Small intestine (tissue), 7 donors: ENCODE data around the gene NOX3. TPM values are rescaled to one million over a fixed set of nuclear protein-coding genes. Genes with fewer than 3 reads are reported as not detected.

ENCODE experiments used
- DNase-seq, 2 donors: peaks; one replicate each; pipeline versions ENCODE4 v3.0.0 to v3.0.0-alpha.2; 2013
- FAIRE-seq: peaks from 2 replicates; lab custom pipeline; 2012; peaks lifted over from hg19 to GRCh38; lab: Jason Lieb, UNC
- H3K27ac ChIP-seq, 3 donors: one replicate each; pipeline ENCODE4 v1.5.1; 2013; ENCODE audit warnings: low read length in 2 of 3, mild to moderate bottlenecking in 2 of 3, control low read depth in 1 of 3, inconsistent platforms in 1 of 3, low read depth in 1 of 3, moderate library complexity in 1 of 3
- H3K27me3 ChIP-seq, 3 donors: one replicate each; pipeline ENCODE4 v1.6.1; 2013; ENCODE audit warnings: low read length in 3 of 3, inconsistent platforms in 1 of 3; ENCODE audit not compliant: control insufficient read depth in 3 of 3, insufficient read depth in 3 of 3
- H3K36me3 ChIP-seq, 3 donors: one replicate each; pipeline ENCODE4 v1.6.1; 2013; ENCODE audit warnings: low read length in 3 of 3, inconsistent platforms in 1 of 3, low read depth in 1 of 3, mild to moderate bottlenecking in 1 of 3, moderate library complexity in 1 of 3; ENCODE audit not compliant: control insufficient read depth in 3 of 3, insufficient read depth in 2 of 3
- H3K4me1 ChIP-seq, 3 donors: one replicate each; pipeline ENCODE4 v1.6.1; 2013; ENCODE audit warnings: low read length in 2 of 3, inconsistent platforms in 1 of 3, low read depth in 1 of 3, mild to moderate bottlenecking in 1 of 3, moderate library complexity in 1 of 3; ENCODE audit not compliant: control insufficient read depth in 3 of 3, insufficient read depth in 2 of 3
- H3K4me3 ChIP-seq, 3 donors: one replicate each; pipeline ENCODE4 v1.5.1; 2013; ENCODE audit warnings: low read length in 3 of 3, control low read depth in 1 of 3, inconsistent platforms in 1 of 3, low read depth in 1 of 3, mild to moderate bottlenecking in 1 of 3, moderate library complexity in 1 of 3
- H3K9me3 ChIP-seq, 2 donors: one replicate each; pipeline ENCODE4 v1.6.1; 2013; ENCODE audit warnings: low read depth in 1 of 2, low read length in 1 of 2; ENCODE audit not compliant: control insufficient read depth in 2 of 2, insufficient read depth in 1 of 2
- WGBS, 3 donors: extraction: QIAGEN DNeasy Blood & Tissue Kit; methylation state at CpG; one replicate each; pipeline ENCODE4 v1.1.7; 2013; 5-methylcytosine and 5-hydroxymethylcytosine counted together
- polyA plus RNA-seq, 4 donors: library from polyadenylated mRNA; stranded (reverse) in 3 of 4; unstranded in 1 of 4; fragments of 200-250 nt in 3 of 4; fragments of 120-200 nt in 1 of 4; gene quantifications; one replicate each; pipeline versions ENCODE4 v1.2.1 to v1.2.3, GENCODE V29; 2013
- donor health status: healthy with polysubstance abuse.
- donor health status: control.
- donor health status: control.
- donor health status: Bipolar disorder and iron deficiency.
- donor health status: healthy.

NOX3 gene
- polyA plus RNA-seq, 4 donors = not detected

DNA sequence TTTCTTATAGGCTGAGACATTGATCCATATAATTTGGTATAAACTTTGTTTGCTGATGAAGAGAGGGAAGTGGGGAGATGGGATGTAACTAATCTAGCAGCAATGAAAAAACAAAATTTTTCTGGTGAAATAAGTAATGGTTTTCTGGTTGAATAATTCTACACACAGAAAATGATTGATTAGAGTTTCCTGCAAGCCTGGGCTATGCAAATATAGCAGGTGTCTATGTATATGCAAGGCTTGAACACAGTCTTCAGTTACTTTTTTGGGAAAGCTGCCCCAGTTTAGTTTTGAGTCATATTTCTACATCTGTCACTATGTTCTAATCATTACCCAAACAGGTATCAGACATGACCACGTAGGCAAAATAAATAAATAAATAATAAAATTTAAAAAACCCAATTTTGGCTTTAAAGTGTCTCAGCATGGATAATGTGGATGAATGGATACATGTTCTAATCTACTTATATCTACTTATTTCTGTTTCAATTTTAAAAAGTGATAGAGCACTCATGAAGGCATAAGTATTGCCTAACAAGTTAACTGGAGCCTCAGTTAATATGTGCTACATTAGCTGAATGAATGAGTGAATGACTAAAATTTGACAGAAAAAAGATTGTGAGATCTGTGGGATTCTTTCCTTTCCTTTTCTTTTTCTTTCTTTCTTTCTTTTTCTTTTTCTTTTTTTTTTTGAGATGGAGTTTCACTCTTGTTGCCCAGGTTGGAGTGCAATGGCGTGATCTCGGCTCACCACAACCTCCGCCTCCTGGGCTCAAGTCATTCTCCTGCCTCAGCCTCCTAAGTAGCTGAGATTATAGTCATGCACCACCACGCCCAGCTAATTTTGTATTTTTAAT, 104.1 kb downstream of the NOX3 start:
- WGBS, 3 donors = 83 to 87% (median 87%) methylated on average over 5 of the region's 5 CpGs
- no peak for FAIRE-seq
- H3K27ac ChIP-seq = no peak overlapping the region

DNA sequence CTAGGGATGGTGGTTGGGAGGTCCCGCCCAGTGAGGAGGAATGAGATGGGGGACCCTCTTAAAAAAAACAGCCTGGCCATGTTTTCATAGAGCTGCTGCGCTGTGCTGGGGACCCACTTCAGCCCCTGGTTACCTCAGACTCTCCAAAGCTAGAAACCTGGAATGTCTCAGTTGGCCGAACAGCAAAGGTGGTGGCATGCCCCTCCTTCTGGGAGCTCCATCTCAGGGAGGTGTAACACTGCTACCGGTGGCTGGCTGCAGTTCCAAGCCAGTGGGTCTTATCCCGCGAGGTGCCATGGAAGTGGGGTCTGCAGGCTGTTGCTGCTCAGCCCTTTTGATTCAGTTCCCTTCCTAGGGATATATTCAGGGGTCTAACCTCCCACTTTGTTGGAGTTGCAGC, 105.7 kb downstream of the NOX3 start:
- Histone ChIP-seq H3K4me1 (no peaks in the 10 kb centered on the region), H3K4me3 (no peak overlapping the region), H3K27ac (no peak overlapping the region), H3K9me3 (peaks cover 1 to 36% of the 10 kb centered on the region in 2 donors), H3K36me3 (no peaks in the 10 kb centered on the region), H3K27me3 (no peaks in the 10 kb centered on the region)
- WGBS, 3 donors = 79 to 97% (median 97%) methylated on average over 6 of the region's 6 CpGs
- no peak for DNase-seq
- FAIRE-seq = no peak

More for the DNA sequence above, 104.1 kb downstream of the NOX3 start:
- no peaks in the 10 kb centered on the region for H3K4me1 ChIP-seq
- H3K4me3 ChIP-seq = no peak overlapping the region
- no peak for DNase-seq
- H3K36me3 ChIP-seq = no peaks in the 10 kb centered on the region
- H3K9me3 ChIP-seq = peaks cover 1 to 36% of the 10 kb centered on the region in 2 donors
- no peaks in the 10 kb centered on the region for H3K27me3 ChIP-seq

DNA sequence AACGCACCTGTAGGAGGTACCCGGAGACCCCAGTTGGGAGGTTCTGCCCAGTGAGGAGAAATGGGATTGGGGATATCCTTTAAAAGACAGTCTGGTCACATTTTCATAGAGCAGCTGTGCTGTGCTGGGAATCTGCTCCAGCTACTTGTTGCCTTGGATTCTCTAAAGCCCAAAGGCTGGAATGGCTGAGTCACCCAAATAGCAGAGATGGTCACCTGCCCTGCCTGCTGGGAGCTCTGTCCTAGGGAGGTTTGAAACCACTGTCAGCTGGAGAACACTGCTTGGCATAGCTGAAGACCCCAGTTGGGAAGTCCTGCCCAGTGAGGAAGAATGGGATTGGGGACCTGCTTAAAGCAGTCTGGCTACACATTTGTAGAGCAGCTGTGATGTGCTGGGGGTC, 106.5 kb downstream of the NOX3 start:
- 92 to 97% (median 96%) methylated on average over 2 of the region's 2 CpGs for WGBS, 3 donors
- Histone ChIP-seq H3K27me3 (no peaks in the 10 kb centered on the region), H3K9me3 (peaks cover 1 to 36% of the 10 kb centered on the region in 2 donors), H3K4me3 (no peak overlapping the region), H3K4me1 (no peaks in the 10 kb centered on the region), H3K27ac (no peak overlapping the region), H3K36me3 (no peaks in the 10 kb centered on the region)
- FAIRE-seq (no peak), DNase-seq (no peak)

DNA sequence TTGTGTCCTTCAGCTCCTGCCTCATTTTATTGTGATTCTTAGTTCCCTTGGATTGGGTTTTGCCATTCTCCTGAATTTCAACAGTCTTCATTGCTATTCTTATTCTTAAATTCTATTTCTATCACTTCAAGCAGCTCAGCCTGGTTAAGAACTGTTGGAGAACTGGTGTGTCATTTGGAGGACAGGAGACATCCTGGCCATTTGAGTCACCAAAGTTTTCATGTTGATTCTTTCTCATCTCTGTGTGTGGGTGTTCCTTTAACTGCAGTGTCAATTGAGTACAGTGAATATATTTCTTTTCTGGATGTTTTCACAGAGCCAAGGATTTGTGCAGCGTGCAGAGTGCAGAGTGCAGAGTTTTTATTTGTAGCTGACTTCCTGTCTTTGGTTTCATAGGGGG, 107.8 kb downstream of the NOX3 start:
- Histone ChIP-seq H3K27ac (no peak overlapping the region), H3K9me3 (peaks cover 0 to 25% of the 10 kb centered on the region in 2 donors), H3K4me1 (no peaks in the 10 kb centered on the region), H3K36me3 (no peaks in the 10 kb centered on the region), H3K27me3 (no peaks in the 10 kb centered on the region), H3K4me3 (no peak overlapping the region)
- 76 to 90% (median 84%) methylated on average over 1 of the region's 1 CpG for WGBS, 3 donors
- FAIRE-seq (no peak), DNase-seq (no peak)

DNA sequence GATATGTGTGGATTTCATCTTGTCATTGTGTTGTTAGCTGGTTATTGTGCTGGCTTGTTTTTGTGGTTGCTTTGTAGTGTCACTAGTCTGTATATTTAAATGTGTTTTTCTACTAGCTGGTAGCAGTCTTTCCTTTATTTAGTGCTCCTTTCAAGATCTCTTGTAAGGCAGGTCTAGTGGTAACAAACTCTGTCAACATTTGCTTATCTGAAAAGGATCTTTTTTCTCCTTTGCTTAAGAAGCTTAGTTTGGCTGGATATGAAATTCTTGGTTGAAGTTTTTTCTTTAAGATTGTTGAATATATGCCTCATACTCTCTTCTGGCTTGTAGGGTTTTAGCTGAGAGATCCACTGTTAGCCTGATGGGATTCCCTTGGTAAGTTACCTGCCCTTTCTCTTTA, 108.7 kb downstream of the NOX3 start:
- peaks cover 0 to 21% of the 10 kb centered on the region in 2 donors for H3K9me3 ChIP-seq
- no peaks in the 10 kb centered on the region for H3K36me3 ChIP-seq
- H3K4me3 ChIP-seq = no peak overlapping the region
- no peak overlapping the region for H3K27ac ChIP-seq
- no peak for FAIRE-seq
- no peaks in the 10 kb centered on the region for H3K4me1 ChIP-seq
- DNase-seq = no peak
- H3K27me3 ChIP-seq = no peaks in the 10 kb centered on the region

Other genes with a start within 250 kb of the NOX3 start
- under 1 TPM in 1 of 4 donors, not detected in 3; 0.97 TPM for gene CLDN20, start 191.8 kb downstream of the NOX3 start, polyA plus RNA-seq
- 10 to 100 TPM in 3 of 4 donors, 1 to 10 TPM in 1; 5.4 to 16.5 (median 14.3) TPM for gene TFB1M, start 141.4 kb downstream of the NOX3 start, polyA plus RNA-seq